Suprapubic skin (tissue), 4 donors: ENCODE data around the gene CPNE2. TPM values are rescaled to one million over a fixed set of nuclear protein-coding genes. Genes with fewer than 3 reads are reported as not detected.

Experiments used
- DNase-seq, 2 donors: peaks; one replicate each; pipeline ENCODE4 v3.0.0-alpha.2; 2019; ENCODE audit warnings: low spot score in 2 of 2
- H3K27ac ChIP-seq: fragments of 200-600 bp; sonication (generic); one replicate; pipeline ENCODE4 v1.5.1; 2019
- H3K27me3 ChIP-seq: fragments of 200-600 bp; sonication (generic); one replicate; pipeline ENCODE4 v1.5.1; 2019
- H3K36me3 ChIP-seq: fragments of 200-600 bp; sonication (generic); one replicate; pipeline ENCODE4 v1.5.1; 2019
- H3K4me1 ChIP-seq: fragments of 200-600 bp; sonication (generic); one replicate; pipeline ENCODE4 v1.5.1; 2019
- H3K4me3 ChIP-seq: fragments of 200-600 bp; sonication (generic); one replicate; pipeline ENCODE4 v1.5.1; 2019; ENCODE audit warnings: mild to moderate bottlenecking
- H3K9me3 ChIP-seq: fragments of 200-600 bp; sonication (generic); one replicate; pipeline ENCODE4 v1.5.1; 2019
- EP300 ChIP-seq: sonication (generic); formaldehyde crosslinking; IDR thresholded peaks from one replicate; pipeline ENCODE4 v1.6.1; 2017; ENCODE audit warnings: antibody characterized with exemption
- POLR2A ChIP-seq, 2 donors: fragments of 450-650 bp; IDR thresholded peaks; one replicate each; pipeline ENCODE4 v1.6.1; 2017; ENCODE audit warnings: antibody characterized with exemption in 2 of 2, mild to moderate bottlenecking in 2 of 2, moderate library complexity in 2 of 2
- POLR2AphosphoS5 ChIP-seq, 3 donors: sonication (generic); formaldehyde crosslinking; IDR thresholded peaks; one replicate each; pipeline ENCODE4 v1.6.1; 2017; ENCODE audit warnings: antibody characterized with exemption in 3 of 3
- WGBS: methylation state at CpG from one replicate; pipeline ENCODE4 v1.1.5; 2018; 5-methylcytosine and 5-hydroxymethylcytosine counted together
- total RNA-seq, 4 donors: library from RNA; depleted of rRNA; stranded (reverse); fragments of >200 nt; gene quantifications; one replicate each; pipeline ENCODE4 v1.1.0, GENCODE V29; 2016
- TF ChIP-seq, protein P1 (sequence below), 2 donors: fragments of 200-600 bp in 1 of 2; fragments of 450-650 bp in 1 of 2; sonication (generic) in 1 of 2; IDR thresholded peaks; one replicate each; pipeline ENCODE4 v1.5.1; 2016 to 2019; ENCODE audit warnings: antibody characterized with exemption in 2 of 2, mild to moderate bottlenecking in 1 of 2, moderate library complexity in 1 of 2

The CPNE2 gene
- total RNA-seq, 4 donors from 2014 or later: 12.7 to 23.1 (median 15.7) TPM

DNA sequence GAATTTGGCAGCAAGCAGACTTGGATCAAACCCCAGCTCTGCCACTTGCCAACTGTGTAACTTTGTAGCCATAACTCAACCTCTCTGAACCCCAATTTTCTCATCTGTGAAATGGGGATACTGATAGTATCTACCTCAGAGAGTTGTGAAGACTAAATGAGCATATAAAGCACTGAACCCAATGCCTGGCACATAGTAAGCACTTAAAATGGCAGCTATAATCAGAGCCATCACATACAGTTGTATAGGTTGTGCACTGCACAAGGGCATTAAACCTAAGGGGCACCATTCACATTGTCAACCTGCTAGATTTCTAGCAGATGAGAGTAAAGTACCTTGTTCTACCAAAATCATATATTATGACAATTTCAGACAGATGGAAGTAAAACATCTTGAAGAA is 10.6 kb upstream of the CPNE2 start:
- H3K27me3 ChIP-seq: no peaks in the 10 kb centered on the region
- H3K9me3 ChIP-seq: no peaks in the 10 kb centered on the region

DNA sequence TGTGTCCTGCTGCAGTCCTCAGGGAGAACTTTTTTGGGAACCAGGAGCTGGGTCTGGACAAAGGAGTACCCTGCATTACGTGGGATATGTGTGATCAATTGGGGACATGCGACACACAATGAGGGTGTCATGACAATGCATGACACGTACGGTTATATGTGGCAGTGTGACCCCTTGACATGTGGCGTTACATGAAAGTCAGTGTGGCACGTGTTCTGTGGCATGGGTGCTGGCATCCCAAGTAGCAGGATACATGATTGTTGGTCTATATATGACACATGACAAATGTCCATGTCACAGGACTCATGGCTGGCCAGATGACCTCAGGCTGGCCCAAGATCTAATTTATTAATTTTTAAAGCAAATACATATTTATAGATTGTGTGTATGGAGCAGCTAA is 9.7 kb upstream of the CPNE2 start:
- DNase-seq: no peak
- Histone ChIP-seq H3K27me3 (no peaks in the 10 kb centered on the region), H3K27ac (no peak overlapping the region), H3K9me3 (no peaks in the 10 kb centered on the region), H3K4me3 (no peak overlapping the region), H3K4me1 (peaks cover 6% of the 10 kb centered on the region), H3K36me3 (peaks cover 21% of the 10 kb centered on the region)
- WGBS: 91% methylated on average over 6 of the region's 6 CpGs
- TF ChIP-seq EP300 (no peak), POLR2A (IDR thresholded peaks at IDR 0.05) (no peak), POLR2AphosphoS5 (IDR thresholded peaks at IDR 0.05) (no peak)
- TF ChIP-seq, protein P1, sequence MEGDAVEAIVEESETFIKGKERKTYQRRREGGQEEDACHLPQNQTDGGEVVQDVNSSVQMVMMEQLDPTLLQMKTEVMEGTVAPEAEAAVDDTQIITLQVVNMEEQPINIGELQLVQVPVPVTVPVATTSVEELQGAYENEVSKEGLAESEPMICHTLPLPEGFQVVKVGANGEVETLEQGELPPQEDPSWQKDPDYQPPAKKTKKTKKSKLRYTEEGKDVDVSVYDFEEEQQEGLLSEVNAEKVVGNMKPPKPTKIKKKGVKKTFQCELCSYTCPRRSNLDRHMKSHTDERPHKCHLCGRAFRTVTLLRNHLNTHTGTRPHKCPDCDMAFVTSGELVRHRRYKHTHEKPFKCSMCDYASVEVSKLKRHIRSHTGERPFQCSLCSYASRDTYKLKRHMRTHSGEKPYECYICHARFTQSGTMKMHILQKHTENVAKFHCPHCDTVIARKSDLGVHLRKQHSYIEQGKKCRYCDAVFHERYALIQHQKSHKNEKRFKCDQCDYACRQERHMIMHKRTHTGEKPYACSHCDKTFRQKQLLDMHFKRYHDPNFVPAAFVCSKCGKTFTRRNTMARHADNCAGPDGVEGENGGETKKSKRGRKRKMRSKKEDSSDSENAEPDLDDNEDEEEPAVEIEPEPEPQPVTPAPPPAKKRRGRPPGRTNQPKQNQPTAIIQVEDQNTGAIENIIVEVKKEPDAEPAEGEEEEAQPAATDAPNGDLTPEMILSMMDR (IDR thresholded peaks at IDR 0.05): no peak

More for the DNA sequence above, 10.6 kb upstream of the CPNE2 start:
- Histone ChIP-seq H3K4me1 (peaks cover 6% of the 10 kb centered on the region), H3K27ac (no peak overlapping the region), H3K4me3 (no peak overlapping the region), H3K36me3 (peaks cover 30% of the 10 kb centered on the region)
- TF ChIP-seq POLR2A (IDR thresholded peaks at IDR 0.05) (no peak), POLR2AphosphoS5 (IDR thresholded peaks at IDR 0.05) (no peak), EP300 (no peak)
- TF ChIP-seq, protein P1 (IDR thresholded peaks at IDR 0.05): no peak
- DNase-seq: no peak

DNA sequence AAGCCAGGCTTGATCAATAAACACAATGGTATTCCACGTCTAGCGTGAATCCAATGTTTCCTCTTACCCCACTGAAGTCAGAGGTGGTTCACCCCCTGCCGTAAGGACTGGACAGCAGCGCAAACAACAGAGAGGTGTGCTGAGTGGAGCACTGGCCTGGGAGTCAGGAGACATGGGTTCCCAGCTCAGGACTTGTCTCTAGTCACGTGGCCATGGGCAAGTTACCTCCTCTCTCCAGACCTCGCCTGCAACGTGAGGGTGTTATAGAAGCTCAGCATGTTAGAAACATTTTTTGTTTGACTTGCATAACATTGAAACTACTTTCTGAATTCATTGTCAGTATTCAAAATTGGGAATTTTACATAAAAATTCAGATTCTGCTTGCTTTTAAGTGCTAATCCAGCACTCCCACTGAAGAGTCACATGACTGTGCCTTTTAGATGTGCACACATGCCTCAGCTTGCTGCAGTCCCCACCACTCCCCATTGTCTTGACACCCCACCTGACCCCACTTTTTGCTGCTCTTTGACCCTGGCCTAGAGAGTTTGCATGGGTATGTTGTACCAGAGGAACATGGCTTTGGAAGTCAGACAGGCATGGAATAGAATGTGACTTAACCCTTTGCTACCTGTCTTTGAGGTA is 8.8 kb upstream of the CPNE2 start:
- TF ChIP-seq POLR2AphosphoS5 (IDR thresholded peaks at IDR 0.05) (no peak), EP300 (no peak), POLR2A (IDR thresholded peaks at IDR 0.05) (no peak)
- TF ChIP-seq, protein P1 (IDR thresholded peaks at IDR 0.05): no peak
- no peak for DNase-seq
- Histone ChIP-seq H3K36me3 (peaks cover 18% of the 10 kb centered on the region), H3K27ac (no peak overlapping the region), H3K4me1 (peaks cover 6% of the 10 kb centered on the region), H3K27me3 (no peaks in the 10 kb centered on the region), H3K4me3 (no peak overlapping the region), H3K9me3 (no peaks in the 10 kb centered on the region)
- 78% methylated on average over 5 of the region's 7 CpGs for WGBS

DNA sequence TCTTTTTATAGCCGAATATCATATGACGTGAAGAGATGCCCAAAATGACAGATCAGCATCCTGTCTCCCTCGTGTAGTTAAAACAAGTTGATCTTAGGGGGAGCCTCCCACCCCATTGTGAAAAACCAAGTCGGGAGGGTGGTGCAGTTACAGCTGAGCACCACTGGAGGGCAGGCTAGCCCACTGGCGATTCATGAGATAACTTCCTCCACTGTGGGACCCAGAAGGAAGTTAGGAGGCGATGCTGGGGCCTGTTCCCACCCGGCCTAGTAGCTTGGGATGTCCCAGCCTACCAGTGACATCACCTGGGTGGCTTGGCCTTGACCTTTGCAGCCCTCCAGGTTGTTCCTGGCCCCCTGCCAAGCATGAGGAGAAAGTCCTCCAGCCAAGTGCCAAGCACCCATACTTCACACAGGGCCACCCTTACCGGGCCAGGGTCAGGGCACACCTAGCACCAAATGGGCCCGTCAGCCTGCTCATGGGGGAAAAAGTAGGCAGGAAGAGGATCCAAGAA is 8.1 kb upstream of the CPNE2 start:
- TF ChIP-seq POLR2A (IDR thresholded peaks at IDR 0.05) (no peak), POLR2AphosphoS5 (IDR thresholded peaks at IDR 0.05) (no peak), EP300 (no peak)
- TF ChIP-seq, protein P1 (IDR thresholded peaks at IDR 0.05): peak; percentile 95 to 98
- H3K4me3 ChIP-seq: no peak overlapping the region
- H3K9me3 ChIP-seq: no peaks in the 10 kb centered on the region
- 6% methylated on average over 8 of the region's 9 CpGs for WGBS
- peaks cover 13% of the 10 kb centered on the region for H3K36me3 ChIP-seq
- H3K4me1 ChIP-seq: peaks cover 6% of the 10 kb centered on the region
- no peaks in the 10 kb centered on the region for H3K27me3 ChIP-seq
- DNase-seq: peak; percentile 85 to 88
- H3K27ac ChIP-seq: no peak overlapping the region

DNA sequence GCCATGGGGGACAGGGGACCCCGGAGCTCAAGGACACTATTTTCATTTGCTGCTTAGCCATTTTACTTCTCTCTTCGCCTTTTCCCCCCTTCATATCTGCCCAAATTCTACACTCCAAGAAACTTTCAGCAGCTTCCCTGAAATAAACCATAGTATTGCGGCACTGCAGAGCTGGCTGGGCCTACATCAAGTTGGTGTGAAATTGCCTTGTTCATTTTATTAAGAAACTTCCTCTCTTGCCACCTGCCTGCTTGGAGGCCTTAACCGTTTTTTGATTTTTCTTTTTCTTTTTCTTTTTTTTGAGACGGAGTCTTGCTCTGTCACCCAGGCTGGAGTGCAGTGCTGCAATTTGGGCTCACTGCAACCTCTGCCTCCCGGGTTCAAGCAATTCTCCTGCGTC is 7.4 kb upstream of the CPNE2 start:
- H3K27me3 ChIP-seq: no peaks in the 10 kb centered on the region
- H3K27ac ChIP-seq: no peak overlapping the region
- DNase-seq: no peak
- peaks cover 6% of the 10 kb centered on the region for H3K4me1 ChIP-seq
- TF ChIP-seq EP300: no peak
- no peak for TF ChIP-seq POLR2AphosphoS5 (IDR thresholded peaks at IDR 0.05)
- no peaks in the 10 kb centered on the region for H3K9me3 ChIP-seq
- no peak overlapping the region for H3K4me3 ChIP-seq
- H3K36me3 ChIP-seq: peaks cover 12% of the 10 kb centered on the region
- WGBS: 86% methylated on average over 7 of the region's 7 CpGs
